ENCODE data around the gene TOR1AIP1.

DNA sequence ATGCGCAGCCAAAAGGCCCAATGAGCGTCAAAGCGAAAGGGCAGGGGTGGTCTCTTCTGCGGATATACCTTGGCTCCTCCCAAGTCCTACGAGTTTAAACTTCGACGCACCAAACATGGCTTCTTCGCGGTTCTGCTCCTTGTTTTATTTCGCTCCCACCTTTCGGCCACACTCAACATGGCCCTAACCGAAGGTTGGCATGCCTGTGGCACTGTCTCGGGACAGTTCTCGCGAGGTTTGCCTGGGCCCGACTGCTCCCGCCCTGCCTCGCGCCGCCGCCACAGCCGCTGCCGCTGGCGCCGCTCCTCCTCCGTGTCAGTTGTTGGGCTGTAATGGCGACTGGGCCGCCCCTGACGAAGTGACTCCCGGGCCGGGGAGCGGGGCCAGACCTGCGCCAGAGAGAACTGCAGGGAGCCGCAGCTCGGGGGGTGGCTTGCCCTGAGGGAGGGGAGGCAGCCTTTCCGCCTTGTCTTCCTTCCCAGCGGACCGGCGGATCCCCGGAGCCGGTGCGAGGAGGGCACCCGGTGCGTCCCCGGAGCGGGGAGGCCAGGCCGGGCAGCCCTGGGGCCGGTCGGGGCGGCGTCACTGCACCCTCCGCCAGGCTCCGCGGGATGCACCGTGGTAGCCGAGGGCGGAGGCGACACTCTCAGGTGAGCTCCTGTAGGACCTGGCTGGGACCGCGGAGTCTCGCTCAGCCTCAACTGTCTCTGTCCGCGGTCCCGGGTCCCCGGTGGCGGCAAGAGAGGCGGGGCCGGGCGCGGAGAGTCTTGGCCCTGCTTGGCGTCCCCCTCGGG, 72.6 kb downstream of the TOR1AIP1 start, which contains the start of gene CEP350:
- TF ChIP-seq, protein P1, sequence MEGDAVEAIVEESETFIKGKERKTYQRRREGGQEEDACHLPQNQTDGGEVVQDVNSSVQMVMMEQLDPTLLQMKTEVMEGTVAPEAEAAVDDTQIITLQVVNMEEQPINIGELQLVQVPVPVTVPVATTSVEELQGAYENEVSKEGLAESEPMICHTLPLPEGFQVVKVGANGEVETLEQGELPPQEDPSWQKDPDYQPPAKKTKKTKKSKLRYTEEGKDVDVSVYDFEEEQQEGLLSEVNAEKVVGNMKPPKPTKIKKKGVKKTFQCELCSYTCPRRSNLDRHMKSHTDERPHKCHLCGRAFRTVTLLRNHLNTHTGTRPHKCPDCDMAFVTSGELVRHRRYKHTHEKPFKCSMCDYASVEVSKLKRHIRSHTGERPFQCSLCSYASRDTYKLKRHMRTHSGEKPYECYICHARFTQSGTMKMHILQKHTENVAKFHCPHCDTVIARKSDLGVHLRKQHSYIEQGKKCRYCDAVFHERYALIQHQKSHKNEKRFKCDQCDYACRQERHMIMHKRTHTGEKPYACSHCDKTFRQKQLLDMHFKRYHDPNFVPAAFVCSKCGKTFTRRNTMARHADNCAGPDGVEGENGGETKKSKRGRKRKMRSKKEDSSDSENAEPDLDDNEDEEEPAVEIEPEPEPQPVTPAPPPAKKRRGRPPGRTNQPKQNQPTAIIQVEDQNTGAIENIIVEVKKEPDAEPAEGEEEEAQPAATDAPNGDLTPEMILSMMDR (conservative IDR thresholded peaks at IDR 0.05; ENCODE audit: low read depth, low read length) = no peak
- no peak for TF ChIP-seq EZH2 (IDR thresholded peaks at IDR 0.05; ENCODE audit: low read length, unreplicated experiment)
